Upper lobe of left lung (tissue), 6 donors: ENCODE results near the gene HPRT1. TPM values are rescaled to one million over a fixed set of nuclear protein-coding genes. Genes with fewer than 3 reads are reported as not detected.
A peak's percentile ranks its signal among the peaks of the same experiment; 100 is the strongest.

Source experiments
- ATAC-seq, 2 donors: fragments of 200-7000 bp; cut with Tn5 transposase; one replicate each; pipeline ENCODE4 v1.9.1; 2022; ENCODE audit warnings: mild to moderate bottlenecking in 2 of 2, moderate library complexity in 2 of 2; ENCODE audit not compliant: low FRiP score in 2 of 2
- DNase-seq, 2 donors: peaks; one replicate each; pipeline ENCODE4 v3.0.0-alpha.2; 2019 to 2020
- H3K27ac ChIP-seq, 4 donors: fragments of 200-600 bp; sonication (generic); one replicate each; pipeline ENCODE4 v1.5.1; 2016 to 2019
- H3K27me3 ChIP-seq, 4 donors: fragments of 200-600 bp; sonication (generic); one replicate each; pipeline ENCODE4 v1.5.1; 2017 to 2019
- H3K36me3 ChIP-seq, 4 donors: fragments of 200-600 bp; sonication (generic); one replicate each; pipeline ENCODE4 v1.5.1; 2016 to 2019
- H3K4me1 ChIP-seq, 4 donors: fragments of 200-600 bp; sonication (generic); one replicate each; pipeline ENCODE4 v1.5.1; 2018 to 2019
- H3K4me3 ChIP-seq, 4 donors: fragments of 200-600 bp; sonication (generic); one replicate each; pipeline ENCODE4 v1.5.1; 2017 to 2019; ENCODE audit warnings: mild to moderate bottlenecking in 2 of 4, moderate library complexity in 1 of 4
- H3K9me3 ChIP-seq, 4 donors: fragments of 200-600 bp; sonication (generic); one replicate each; pipeline ENCODE4 v1.5.1; 2018 to 2019
- EP300 ChIP-seq, 4 donors: sonication (generic); formaldehyde crosslinking; IDR thresholded peaks; one replicate each; pipeline ENCODE4 v1.5.1; 2017; ENCODE audit warnings: antibody characterized with exemption in 4 of 4, control low read depth in 2 of 4
- POLR2A ChIP-seq, 4 donors: fragments of 450-650 bp; IDR thresholded peaks; one replicate each; pipeline ENCODE4 v1.5.1; 2016 to 2017; ENCODE audit warnings: antibody characterized with exemption in 4 of 4, mild to moderate bottlenecking in 2 of 4
- POLR2AphosphoS5 ChIP-seq, 2 donors: sonication (generic); formaldehyde crosslinking; IDR thresholded peaks; one replicate each; pipeline ENCODE4 v1.5.1; 2017; ENCODE audit warnings: antibody characterized with exemption in 2 of 2
- WGBS, 2 donors: methylation state at CpG; one replicate each; pipeline ENCODE4 v1.1.5; 2017 to 2018; 5-methylcytosine and 5-hydroxymethylcytosine counted together
- total RNA-seq, 6 donors: library from RNA; depleted of rRNA in 4 of 6; stranded (reverse); fragments of >200 nt in 4 of 6; gene quantifications; one replicate each; pipeline versions ENCODE4 v1.1.0 to v1.2.1, GENCODE V29; 2016 to 2021
- TF ChIP-seq, protein P1 (sequence below), 6 experiments: fragments of 450-650 bp in 4 of 6; fragments of 200-600 bp in 2 of 6; sonication (generic) in 2 of 6; IDR thresholded peaks; one replicate each; pipeline ENCODE4 v1.5.1; 2016 to 2019; ENCODE audit warnings: antibody characterized with exemption in 6 of 6
- donor health status: DM: no; HTN: no; CAD: no; lungs with moderate emphysema.
- donor health status: DM: no; HTN: yes; CAD: no; lungs with severe emphysema.

Gene HPRT1
- total RNA-seq, 6 donors from 2014 or later = 4.4 to 17.2 (median 14.5) TPM

DNA sequence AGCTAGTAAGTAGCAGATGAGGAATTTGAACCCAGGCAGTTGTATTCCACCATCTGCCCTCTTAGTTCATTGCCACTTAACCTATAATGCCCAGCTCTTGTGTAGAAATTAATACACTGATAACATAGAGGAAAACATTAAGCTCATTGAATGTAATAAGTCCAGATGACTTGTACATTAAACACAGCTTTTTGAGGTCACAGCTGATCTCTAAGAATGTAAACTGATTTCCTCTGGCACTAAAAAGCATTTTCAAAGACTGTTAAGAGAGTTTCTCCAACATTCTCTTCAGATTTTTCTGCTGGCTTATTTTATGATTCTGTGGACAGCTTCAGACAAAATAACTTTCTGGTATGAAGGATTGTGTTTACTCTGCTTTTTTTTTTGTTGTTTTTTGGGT, 42.7 kb downstream of the HPRT1 start:
- Histone ChIP-seq H3K27ac (no peak overlapping the region), H3K9me3 (no peaks in the 10 kb centered on the region), H3K36me3 (no peaks in the 10 kb centered on the region), H3K4me3 (no peak overlapping the region), H3K27me3 (no peaks in the 10 kb centered on the region), H3K4me1 (no peaks in the 10 kb centered on the region)
- TF ChIP-seq, protein P1, sequence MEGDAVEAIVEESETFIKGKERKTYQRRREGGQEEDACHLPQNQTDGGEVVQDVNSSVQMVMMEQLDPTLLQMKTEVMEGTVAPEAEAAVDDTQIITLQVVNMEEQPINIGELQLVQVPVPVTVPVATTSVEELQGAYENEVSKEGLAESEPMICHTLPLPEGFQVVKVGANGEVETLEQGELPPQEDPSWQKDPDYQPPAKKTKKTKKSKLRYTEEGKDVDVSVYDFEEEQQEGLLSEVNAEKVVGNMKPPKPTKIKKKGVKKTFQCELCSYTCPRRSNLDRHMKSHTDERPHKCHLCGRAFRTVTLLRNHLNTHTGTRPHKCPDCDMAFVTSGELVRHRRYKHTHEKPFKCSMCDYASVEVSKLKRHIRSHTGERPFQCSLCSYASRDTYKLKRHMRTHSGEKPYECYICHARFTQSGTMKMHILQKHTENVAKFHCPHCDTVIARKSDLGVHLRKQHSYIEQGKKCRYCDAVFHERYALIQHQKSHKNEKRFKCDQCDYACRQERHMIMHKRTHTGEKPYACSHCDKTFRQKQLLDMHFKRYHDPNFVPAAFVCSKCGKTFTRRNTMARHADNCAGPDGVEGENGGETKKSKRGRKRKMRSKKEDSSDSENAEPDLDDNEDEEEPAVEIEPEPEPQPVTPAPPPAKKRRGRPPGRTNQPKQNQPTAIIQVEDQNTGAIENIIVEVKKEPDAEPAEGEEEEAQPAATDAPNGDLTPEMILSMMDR (IDR thresholded peaks at IDR 0.05) = no peak
- TF ChIP-seq EP300 (IDR thresholded peaks at IDR 0.05) = no peak
- no peak for TF ChIP-seq POLR2A (IDR thresholded peaks at IDR 0.05)
- TF ChIP-seq POLR2AphosphoS5 (IDR thresholded peaks at IDR 0.05) = no peak
- ATAC-seq (no peak), DNase-seq (no peak)

DNA sequence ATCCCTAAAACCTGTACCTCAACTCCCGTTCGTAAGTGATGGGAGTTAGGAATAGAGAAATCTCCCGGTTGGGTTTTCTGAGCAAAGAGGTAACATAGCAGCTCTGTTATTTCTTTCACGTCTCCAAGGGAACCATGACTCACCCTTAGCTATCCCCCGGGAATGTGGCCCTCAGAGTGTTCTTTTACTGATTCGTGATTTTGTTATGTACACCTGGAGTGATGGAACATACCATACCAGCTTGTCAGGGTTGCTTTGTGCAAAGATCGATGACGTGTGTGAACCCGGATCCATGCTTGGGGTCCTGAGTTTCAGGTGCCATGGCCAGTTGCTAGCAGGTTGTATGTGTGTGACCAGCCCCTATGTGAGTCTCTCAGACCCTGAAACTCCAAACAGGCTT, 52.6 kb downstream of the HPRT1 start:
- Histone ChIP-seq H3K36me3 (no peaks in the 10 kb centered on the region), H3K4me3 (no peak overlapping the region), H3K27ac (no peak overlapping the region), H3K27me3 (no peaks in the 10 kb centered on the region), H3K4me1 (no peaks in the 10 kb centered on the region), H3K9me3 (no peaks in the 10 kb centered on the region)
- ATAC-seq = no peak
- no peak for DNase-seq
- 78 to 97% methylated on average over 6 to 9 of the region's 9 CpGs for WGBS, 2 donors
- no peak for TF ChIP-seq POLR2AphosphoS5 (IDR thresholded peaks at IDR 0.05)
- TF ChIP-seq, protein P1 (IDR thresholded peaks at IDR 0.05) = no peak
- TF ChIP-seq POLR2A (IDR thresholded peaks at IDR 0.05) = no peak
- TF ChIP-seq EP300 (IDR thresholded peaks at IDR 0.05) = no peak

DNA sequence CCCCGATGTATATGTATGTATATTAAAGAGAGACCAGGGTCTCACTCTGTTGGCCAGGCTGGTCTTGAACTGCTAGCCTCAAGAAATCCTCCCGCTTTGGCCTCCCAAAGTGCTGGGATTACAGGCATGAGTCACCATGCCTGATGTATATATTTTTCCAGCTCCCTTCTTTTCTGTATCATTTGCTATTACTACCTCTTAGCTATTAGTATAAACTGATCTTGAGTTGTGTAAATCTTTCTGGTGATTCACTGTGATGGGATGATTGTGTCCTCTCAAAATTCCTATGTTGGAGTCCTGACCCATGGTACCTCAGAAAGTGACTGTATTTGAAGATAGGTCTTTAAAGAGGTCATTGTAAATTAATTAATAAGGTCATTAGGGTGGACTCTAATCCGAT, 53.1 kb downstream of the HPRT1 start:
- Histone ChIP-seq H3K36me3 (no peaks in the 10 kb centered on the region), H3K4me3 (no peak overlapping the region), H3K9me3 (no peaks in the 10 kb centered on the region), H3K27ac (no peak overlapping the region), H3K4me1 (no peaks in the 10 kb centered on the region), H3K27me3 (no peaks in the 10 kb centered on the region)
- no peak for DNase-seq
- TF ChIP-seq EP300 (IDR thresholded peaks at IDR 0.05) (no peak), POLR2AphosphoS5 (IDR thresholded peaks at IDR 0.05) (no peak), POLR2A (IDR thresholded peaks at IDR 0.05) (no peak)
- TF ChIP-seq, protein P1 (IDR thresholded peaks at IDR 0.05) = no peak
- WGBS, 2 donors = 77 to 100% methylated on average over 2 to 3 of the region's 3 CpGs
- ATAC-seq = no peak

DNA sequence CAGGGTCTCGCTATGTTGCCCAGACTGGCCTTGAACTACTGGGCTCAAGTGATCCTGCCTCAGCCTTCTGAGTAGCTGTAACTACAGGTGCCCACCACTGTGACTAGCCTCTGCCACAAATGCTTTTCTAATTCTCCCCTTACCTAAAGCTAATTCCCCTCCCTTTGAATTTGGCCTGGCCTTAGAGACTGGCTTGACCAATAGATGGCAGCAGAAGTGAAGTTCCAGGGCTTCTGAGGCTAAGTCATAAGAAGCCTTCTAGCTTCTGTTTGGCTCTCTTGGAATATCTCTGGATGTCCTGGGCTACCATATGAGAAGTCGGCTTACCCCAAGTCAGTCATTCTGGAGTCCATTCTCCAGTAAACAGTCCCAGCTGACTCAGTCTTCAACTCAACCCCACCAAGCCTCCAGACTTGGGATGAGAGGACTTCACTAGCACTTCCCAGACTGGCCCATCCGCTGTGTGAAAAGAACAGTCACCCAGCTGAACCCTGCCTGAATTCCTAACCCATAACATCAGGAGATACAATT, 61.0 kb downstream of the HPRT1 start:
- Histone ChIP-seq H3K4me1 (no peaks in the 10 kb centered on the region), H3K27ac (no peak overlapping the region), H3K9me3 (no peaks in the 10 kb centered on the region), H3K4me3 (no peak overlapping the region), H3K27me3 (no peaks in the 10 kb centered on the region), H3K36me3 (no peaks in the 10 kb centered on the region)
- TF ChIP-seq POLR2AphosphoS5 (IDR thresholded peaks at IDR 0.05) = no peak
- TF ChIP-seq, protein P1 (IDR thresholded peaks at IDR 0.05) = peak in 5 of 6 experiments; percentile 16 to 46 (median 19)
- WGBS, 2 donors = 63 to 96% methylated on average over 1 to 3 of the region's 3 CpGs
- DNase-seq = no peak
- peak; percentile 50 to 76 for ATAC-seq

DNA sequence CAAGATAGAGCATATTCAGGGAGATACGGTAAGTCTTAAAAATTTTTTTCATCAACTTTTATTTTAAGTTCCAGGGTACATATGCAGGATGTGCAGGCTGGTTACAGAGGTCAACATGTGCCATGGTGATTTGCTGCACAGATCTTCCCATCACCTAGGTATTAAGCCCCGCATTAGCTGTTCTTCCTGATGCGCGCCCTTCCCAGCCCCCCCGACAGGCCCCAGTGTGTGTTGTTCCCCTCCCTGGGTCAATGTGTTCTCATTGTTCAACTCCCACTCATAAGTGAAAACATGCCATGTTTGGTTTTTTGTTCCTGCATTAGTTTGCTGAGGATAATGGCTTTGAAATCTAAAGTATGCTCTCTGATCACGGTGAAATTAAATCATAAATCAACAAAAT, 64.2 kb downstream of the HPRT1 start:
- ATAC-seq (no peak), DNase-seq (no peak)
- Histone ChIP-seq H3K27me3 (no peaks in the 10 kb centered on the region), H3K27ac (no peak overlapping the region), H3K4me3 (no peak overlapping the region), H3K36me3 (no peaks in the 10 kb centered on the region), H3K4me1 (no peaks in the 10 kb centered on the region), H3K9me3 (no peaks in the 10 kb centered on the region)
- TF ChIP-seq, protein P1 (IDR thresholded peaks at IDR 0.05) = no peak
- TF ChIP-seq POLR2A (IDR thresholded peaks at IDR 0.05) = no peak
- TF ChIP-seq EP300 (IDR thresholded peaks at IDR 0.05) = no peak
- TF ChIP-seq POLR2AphosphoS5 (IDR thresholded peaks at IDR 0.05) = no peak
- 89 to 96% methylated on average over 6 of the region's 6 CpGs for WGBS, 2 donors
